GM23338 (cell line): ENCODE data around the gene CNIH3. TPM values are rescaled to one million over a fixed set of nuclear protein-coding genes. Genes with fewer than 3 reads are reported as not detected.

Experiments used
- CREB1 ChIP-seq: fragments of 250-450 bp; sonication (Bioruptor Pico); IDR thresholded peaks from 2 replicates; pipeline ENCODE4 v1.5.0; 2020; ENCODE audit warnings: low read depth, mild to moderate bottlenecking, moderate library complexity
- CTCF ChIP-seq, 2 experiments: fragments of 200-600 bp in 1 of 2; sonication (generic) in 1 of 2; conservative IDR thresholded peaks; 2 replicates each; pipeline versions ENCODE4 v1.5.1 to v1.6.1; 2016 to 2017; ENCODE audit warnings: antibody characterized with exemption in 2 of 2, low read depth in 2 of 2, mild to moderate bottlenecking in 2 of 2, moderate library complexity in 1 of 2
- EZH2phosphoT487 ChIP-seq: fragments of 200-600 bp; sonication (generic); IDR thresholded peaks from one replicate; pipeline ENCODE4 v1.8.1; 2018; ENCODE audit warnings: antibody characterized with exemption; ENCODE audit not compliant: unreplicated experiment
- NANOG ChIP-seq: IDR thresholded peaks from 2 replicates; pipeline ENCODE4 v1.6.1; 2016; ENCODE audit warnings: antibody characterized with exemption, borderline replicate concordance
- POLR2AphosphoS5 ChIP-seq: IDR thresholded peaks from 2 replicates; pipeline ENCODE4 v1.6.1; 2016; ENCODE audit warnings: antibody characterized with exemption, low read depth
- REST ChIP-seq: IDR thresholded peaks from one replicate; pipeline ENCODE4 v1.6.1; 2018; ENCODE audit warnings: antibody characterized with exemption; ENCODE audit not compliant: unreplicated experiment
- STAT1 ChIP-seq: IDR thresholded peaks from one replicate; pipeline ENCODE4 v1.6.1; 2016; ENCODE audit warnings: antibody characterized with exemption; ENCODE audit not compliant: unreplicated experiment
- ZNF114 ChIP-seq: fragments of 250-450 bp; sonication (Bioruptor Pico); IDR thresholded peaks from 2 replicates; pipeline ENCODE4 v1.5.0; 2020; ENCODE audit warnings: mild to moderate bottlenecking, moderate library complexity
- ZNF462 ChIP-seq: fragments of 250-450 bp; sonication (Bioruptor Pico); IDR thresholded peaks from 2 replicates; pipeline ENCODE4 v1.5.0; 2020; ENCODE audit warnings: mild to moderate bottlenecking, moderate library complexity
- polyA plus RNA-seq: library from polyadenylated mRNA; unstranded; fragments of >200 nt; fragmentation: Nextera tagmentation; extraction: Ambion mirVana; gene quantifications from 2 replicates; pipeline ENCODE4 v1.2.1, GENCODE V29; 2016
- total RNA-seq: library from RNA; depleted of rRNA; stranded (reverse); fragments of >200 nt; shearing (Covaris generic); gene quantifications from 2 replicates; pipeline ENCODE4 v1.2.3, GENCODE V29; 2014
- TF ChIP-seq, protein P1 (sequence below): IDR thresholded peaks from 2 replicates; pipeline ENCODE4 v1.6.1; 2016; ENCODE audit warnings: antibody characterized with exemption

The CNIH3 gene
- total and polyA plus RNA-seq, 2 experiments from 2014 or later: 3.6 to 5.1 TPM

DNA sequence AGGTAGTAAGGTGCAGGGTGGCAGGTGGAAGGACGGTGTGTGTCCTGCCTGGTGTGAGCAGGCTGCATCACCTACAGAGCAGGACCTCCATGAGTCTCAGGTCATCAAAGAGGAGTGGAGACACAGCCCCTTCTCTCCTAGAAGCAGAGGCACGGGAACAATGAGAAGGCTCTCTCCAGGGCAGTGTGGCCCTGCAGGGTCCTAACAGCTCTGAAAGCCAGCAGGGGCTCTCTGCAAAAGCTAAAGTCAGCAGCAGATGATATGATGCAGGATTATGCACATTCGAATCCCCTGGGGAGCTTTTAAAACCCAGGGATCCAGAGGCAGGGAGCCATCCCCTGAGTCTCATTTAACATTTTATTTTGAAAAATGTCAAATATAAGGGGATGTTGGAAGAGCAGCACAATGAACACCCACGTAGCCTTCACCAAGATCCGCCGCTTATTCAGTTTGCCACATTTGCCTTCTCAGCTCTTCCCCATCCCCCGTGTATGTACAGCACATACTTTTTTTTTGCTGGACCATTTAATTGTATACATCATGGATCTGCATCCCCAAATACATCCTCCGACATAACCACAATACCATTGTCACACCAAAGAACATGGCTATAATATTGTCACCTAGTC lies 88.1 kb downstream of the CNIH3 start (continued):
- TF ChIP-seq ZNF462 (CRISPR knock-in tag) (no peak), STAT1 (no peak), POLR2AphosphoS5 (no peak), CREB1 (CRISPR knock-in tag) (no peak), NANOG (no peak), ZNF114 (CRISPR knock-in tag) (no peak), REST (no peak), EZH2phosphoT487 (no peak), CTCF (conservative IDR thresholded peaks at IDR 0.05; ENCODE audit: low read depth in 2 of 2) (no peak)
- TF ChIP-seq, protein P1, sequence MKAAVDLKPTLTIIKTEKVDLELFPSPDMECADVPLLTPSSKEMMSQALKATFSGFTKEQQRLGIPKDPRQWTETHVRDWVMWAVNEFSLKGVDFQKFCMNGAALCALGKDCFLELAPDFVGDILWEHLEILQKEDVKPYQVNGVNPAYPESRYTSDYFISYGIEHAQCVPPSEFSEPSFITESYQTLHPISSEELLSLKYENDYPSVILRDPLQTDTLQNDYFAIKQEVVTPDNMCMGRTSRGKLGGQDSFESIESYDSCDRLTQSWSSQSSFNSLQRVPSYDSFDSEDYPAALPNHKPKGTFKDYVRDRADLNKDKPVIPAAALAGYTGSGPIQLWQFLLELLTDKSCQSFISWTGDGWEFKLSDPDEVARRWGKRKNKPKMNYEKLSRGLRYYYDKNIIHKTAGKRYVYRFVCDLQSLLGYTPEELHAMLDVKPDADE: no peak
